DMS53 treated with DMSO at 0.1 percent for 48 hours (cell line): ENCODE data around the gene TBX18.

Experiments
- DNase-seq: peaks from one replicate; lab custom pipeline; 2025; ENCODE audit not compliant: unreplicated experiment; lab: John Stamatoyannopoulos, UW

Gene TBX18

DNA sequence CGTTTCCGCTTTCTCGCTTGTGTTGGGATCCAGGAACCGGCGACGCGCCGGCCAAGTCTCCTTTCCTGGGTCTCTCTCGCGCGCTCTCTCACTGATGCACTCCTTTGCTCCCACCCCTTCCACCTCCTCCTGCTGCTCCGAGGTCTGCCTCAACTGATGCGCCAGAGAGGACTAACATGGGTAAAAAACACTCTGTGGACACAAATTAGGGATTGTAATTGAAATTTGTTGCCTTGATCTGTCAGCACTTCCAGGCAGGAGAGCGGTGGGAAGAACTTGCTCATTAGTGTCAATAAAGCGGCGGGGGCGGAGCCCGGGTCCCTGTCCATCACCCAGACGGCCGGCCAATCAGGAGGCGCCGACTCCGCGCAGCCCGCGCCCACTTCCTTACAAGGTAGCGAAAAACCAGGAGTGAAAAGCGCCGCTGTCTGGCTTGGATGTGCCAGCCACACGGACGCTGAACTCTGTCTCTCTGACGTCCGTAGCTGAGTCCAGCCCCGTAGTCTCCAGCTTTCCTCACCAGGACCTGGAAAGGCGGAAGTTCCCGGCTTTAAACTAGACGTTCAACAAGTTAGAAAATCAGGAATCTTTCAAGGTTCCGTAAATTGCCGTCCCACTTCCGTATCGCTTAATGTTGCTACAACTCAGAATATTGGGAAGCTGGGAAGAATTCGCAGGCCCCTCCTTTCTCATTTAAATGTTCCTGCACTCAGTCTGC, at the start of gene TBX18:
TBX18 (minus strand) TSS at position 267 of the 718 bp plus-strand sequence. CDS start 417 bp downstream, outside the sequence.
- DNase-seq, result peak; percentile 91

DNA sequence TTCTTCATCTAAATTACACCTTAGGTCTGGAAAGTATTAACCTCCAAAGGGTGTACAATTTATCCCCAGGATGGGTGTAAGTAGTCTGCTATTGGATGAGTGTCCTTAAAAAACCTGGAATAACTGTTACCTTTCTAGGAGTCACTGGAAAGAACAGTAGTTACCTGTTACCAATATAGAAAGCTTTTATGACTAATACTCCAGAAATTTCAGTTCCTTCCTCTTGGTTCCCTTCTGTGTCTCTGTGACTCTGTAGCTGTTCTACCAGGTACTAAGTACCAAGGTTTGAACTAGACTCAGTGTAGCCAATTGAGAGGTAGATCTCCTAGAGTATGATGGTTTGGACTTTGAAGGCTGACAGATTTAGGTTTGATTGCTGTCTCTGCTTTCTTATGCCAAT, 47.0 kb upstream of the TBX18 start:
- DNase-seq, result no peak

DNA sequence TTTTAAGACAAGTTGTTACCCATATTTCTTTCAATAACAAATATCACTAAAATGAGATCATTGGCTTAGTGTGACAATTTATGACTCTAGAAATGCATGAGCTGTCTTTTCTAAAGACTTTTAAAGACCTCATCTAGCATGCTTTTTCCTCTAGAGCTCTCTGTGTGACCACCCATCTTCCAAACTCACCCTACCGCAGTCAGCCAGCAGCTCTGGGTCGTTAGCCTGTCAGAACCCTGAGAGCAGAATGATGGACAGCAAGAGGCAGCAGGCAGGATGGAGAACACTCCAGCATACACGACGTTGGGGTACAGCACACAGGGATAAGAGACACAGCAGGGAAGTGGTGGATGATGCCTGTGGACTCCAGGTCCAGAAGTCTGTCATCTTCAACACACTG, 45.1 kb upstream of the TBX18 start:
- no peak for DNase-seq

DNA sequence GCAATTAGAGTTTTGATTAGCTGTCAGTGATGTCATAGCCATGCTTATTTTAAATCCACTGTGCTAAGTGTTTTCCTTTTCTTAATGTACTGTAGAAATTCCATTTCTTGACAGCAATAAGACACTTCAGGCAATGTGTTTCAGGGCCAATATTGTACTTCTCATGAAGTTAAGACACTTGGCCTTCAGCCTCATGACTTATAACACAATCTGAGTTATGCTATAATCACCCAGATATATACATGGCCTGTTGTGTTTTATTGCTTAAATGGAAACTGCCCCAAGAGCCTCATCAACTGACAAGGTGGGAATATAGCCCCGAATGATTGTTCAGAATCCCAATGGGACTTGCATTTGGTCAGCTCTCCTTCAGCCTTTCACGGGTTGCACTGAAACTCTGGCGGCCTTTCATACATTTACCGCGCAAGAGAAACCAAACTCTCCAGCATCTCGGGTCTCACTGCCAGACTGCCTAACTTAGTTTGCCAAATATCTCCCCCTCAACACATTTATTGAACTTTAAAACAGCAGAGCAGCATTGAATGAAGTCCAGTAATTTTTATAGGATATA, 44.2 kb upstream of the TBX18 start:
- DNase-seq, result no peak

DNA sequence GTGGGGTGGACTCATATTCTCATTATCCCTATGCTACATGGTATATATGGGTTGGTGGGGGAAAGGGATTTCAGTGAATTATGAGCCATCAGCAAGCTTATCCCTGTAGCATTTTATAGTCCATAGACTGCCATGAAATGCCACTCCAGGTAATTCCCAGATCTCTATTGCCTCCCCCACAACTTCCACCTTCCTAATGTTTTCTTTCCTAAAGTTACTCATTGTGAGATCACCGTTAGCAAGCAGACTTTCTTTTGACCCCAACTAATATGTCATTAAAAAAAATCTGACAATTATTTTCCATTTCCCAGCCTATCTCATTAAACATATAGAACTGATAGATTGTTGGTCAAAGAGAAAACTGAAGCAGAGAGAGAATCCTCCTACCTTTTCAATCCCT, 40.7 kb upstream of the TBX18 start:
- no peak for DNase-seq

DNA sequence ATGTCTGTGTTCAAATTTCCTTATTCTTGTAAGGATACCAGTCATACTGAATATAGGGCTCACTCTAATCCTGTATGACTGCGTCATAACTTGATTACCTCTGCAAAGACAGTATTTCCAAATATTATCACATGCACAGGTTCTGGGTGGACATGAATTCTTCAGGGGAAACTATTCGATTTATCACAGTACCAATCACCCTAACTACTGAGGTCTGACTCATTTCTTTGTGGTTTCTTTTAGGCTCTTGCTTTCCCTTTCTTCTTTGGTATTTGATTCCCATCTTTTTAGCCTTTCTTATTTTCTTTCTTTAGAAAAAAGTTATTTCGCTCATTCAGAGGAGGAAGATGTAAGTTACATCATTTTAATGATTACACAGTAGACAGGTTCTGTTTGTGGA, 40.3 kb upstream of the TBX18 start:
- DNase-seq, result no peak

DNA sequence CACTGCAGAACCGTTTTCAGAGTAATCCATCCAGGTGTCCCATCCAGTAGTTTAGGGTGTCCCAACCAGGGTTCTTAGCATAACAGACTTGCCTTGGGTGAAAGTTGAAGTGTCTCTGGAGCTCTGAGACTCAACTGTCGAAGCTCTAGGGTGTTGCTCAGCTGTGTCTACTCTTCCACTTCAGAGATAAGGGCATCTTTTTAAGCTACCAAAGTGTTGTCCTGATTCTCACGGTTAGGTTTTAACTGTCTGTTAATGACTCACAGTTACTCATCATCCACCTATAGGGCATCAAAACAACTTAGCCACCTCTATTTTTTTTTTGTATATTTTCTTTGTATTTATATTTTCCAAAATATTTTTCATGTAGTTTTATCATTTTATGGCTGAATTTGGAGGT, 36.9 kb upstream of the TBX18 start:
- DNase-seq, result no peak

DNA sequence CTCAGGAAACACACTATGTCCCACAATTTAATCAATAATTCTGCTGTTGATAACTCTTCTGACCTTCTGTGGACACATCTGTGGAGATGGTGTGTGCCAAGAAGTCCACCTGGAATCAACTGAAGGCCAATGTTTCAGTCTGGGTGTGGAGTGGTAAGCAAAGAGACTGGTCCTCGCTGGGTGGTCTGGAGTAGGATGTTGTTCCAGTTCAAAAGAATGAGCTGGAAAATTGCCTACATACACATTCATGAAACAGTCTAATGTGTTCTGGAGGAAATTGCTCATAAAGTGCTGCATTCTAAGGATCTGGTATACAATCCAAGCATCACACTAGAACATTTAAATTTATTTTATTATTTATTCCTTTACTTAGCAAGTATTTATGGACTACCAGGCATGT, 33.9 kb upstream of the TBX18 start:
- no peak for DNase-seq

DNA sequence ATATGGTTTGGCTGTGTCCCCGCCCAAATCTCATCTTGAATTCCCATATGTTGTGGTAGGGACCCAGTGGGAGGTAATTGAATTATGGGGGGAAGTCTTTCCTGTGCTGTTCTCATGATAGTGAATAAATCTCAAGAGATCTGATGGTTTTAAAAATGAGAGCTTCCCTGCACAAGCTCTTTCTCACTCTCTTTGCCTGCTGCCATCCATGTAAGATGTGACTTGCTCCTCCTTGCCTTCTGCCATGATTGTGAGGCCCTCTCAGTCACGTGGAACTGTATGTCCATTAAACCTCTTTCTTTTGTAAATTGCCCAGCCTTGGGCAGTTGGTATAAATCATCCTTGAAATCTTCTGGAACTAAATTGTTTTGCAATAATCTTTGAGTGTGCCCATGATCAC, 31.9 kb upstream of the TBX18 start:
- DNase-seq, result no peak

DNA sequence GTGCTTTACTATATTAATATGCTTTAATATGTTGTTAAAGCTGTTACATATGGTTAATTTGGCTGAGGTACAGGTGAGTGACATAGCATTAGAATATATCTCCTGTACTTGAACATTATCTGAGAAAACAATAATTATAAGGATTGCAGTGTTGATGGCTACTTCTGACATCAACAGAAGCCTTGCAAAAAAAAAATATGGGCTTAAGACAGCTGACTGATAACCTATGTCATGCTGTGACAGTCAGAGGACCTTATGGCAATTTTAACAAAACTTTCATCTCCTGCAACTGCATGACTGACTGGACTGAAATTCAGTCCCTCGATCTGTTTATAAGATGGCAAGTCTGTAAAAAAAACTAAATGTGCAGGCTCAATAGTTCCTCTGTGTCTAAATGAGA, 27.5 kb upstream of the TBX18 start:
- no peak for DNase-seq

DNA sequence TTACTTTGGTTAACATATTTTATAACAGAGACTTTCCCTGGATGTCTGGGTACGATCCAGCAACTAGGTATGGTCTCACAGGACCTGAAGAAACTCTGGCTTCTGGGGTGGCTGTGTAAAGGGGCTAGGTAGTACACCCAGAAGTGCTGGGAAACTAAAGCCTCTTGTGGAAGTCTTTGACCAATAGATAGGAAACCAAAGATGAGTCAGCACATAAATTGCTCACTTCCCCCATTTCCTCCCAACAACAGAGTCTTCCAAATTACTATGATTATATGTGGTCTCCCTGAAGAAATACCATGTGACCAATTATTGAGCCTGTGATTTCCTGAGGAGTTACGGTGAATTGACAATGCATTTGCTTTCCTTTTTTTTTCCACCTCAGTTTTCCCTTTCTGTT, 26.8 kb upstream of the TBX18 start:
- DNase-seq, result no peak

DNA sequence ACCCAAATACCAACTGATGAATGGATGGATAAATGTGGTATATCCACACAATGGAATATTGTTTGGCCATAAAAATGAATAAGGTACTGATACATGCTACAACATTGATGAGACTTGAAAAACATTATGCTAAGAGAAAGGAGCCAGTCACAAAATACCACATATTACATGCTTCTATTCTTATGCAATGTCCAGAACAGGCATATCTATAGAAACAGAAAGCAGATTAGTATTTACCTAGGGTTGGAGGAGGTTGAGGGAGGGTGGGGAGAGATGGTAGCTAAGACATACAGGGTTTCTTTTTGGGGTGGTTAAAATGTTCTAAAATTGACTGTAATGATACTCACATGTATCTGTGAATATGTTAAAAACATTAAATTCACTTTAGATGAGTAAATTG, 24.8 kb upstream of the TBX18 start:
- DNase-seq, result no peak

DNA sequence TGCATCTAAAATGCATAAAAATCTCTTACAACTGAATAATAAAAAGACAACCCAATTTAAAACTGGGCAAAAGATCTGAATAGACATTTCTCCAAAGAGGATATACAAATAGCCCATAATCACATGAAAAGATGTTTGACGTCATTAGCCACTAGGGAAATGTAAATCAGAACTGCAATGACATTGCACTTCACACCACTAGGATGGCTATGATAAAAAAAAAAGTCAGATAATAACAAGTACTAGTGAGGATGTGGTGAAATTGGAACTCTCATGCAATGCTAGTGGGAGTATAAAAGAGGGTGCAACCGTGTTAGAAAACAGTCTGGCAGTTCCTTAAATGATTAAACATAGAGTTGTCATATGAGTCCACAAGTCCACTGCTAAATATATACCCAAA, 24.3 kb upstream of the TBX18 start:
- no peak for DNase-seq

DNA sequence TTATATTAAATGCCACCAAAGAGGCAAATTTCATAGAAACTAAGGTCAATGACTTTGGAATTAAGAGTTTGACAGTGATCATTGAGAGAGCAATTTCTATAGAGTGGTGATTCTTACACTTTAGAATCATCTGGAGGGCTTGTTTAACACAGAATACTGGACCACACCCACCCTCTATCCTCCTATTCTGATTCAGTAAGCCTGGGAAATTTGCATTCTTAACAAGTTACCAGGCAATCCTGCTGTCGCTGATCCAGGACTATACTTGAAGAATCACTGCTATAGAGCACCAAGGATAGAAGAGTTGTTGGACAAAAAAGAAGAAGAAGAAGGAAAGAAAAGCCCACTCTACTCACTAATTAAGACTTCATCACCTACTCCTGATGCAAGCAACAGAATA, 21.3 kb upstream of the TBX18 start:
- DNase-seq, result no peak

DNA sequence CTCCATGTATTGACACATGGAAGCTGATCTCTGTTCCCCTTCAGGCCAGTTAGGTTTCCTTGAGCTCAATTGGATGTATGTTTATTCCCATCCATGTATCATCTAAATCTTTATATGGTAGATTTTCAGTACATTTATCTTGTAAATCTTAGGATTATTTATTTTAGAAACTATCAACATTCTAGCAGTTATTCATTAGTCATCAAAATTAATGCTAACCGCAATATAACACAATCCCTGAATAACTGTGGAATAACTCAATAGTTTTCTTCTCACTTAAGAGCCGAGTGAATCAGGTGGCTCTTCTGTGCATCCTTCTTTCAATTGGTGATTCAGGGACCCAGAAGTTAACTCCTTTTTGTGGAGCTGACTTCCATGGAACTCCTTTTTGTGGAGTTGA, 15.5 kb upstream of the TBX18 start:
- DNase-seq, result no peak

DNA sequence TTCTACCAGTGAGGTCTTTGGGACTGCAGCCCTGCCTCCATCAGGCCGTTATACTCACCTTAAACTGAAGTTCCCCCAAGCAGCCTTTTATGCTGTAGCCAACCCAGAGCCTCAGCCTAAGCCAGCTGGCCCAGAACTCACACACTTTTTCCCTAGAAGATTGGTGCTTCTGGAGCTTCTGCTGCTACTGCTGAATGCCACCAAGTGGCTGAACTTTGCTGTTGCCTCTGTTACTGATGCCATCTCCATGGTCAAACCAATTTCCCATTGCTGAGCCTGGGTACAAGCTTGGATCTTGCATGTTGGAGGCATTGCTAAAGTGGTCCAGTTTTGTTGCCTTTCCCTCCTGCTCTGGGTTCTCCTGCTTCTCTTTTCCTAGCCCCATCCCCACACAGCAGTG, 15.0 kb upstream of the TBX18 start:
- DNase-seq, result no peak

DNA sequence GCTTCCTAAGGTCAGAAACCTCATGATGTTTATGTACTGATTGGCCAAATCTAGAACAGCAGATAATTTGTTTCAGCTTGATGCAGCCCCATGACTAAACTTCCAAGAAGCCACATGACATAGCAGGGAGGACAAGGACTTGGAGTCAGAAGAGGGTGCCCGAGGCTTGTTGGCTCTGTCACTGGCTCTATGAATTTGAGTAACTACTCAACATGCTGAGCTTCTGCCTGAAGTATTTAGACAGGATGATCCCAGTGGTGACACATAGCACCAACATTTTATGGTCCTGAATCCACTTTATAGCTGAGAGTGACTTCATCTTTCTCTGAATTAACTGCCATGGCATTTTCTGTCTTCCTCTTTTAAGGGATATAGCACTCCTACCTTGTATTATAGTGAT, 13.5 kb upstream of the TBX18 start:
- DNase-seq, result no peak

DNA sequence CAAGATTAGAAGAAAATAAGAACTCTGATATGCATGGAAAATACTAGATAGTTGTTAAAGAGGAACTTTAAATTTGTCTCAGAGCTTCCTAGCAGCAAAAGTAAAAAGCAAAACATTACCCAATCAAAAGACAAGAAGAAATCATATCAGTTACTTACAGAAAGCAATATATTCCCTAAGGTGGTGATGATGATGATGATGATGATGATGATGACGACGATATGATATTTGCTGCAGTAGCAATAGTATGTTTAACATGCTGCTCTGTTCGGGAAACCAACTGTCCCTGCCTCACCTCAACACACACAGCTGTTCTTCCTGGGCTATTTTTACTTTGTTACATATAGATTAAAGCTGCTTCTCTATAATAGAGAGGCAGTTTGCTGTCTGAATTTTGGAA, 12.0 kb upstream of the TBX18 start:
- no peak for DNase-seq

DNA sequence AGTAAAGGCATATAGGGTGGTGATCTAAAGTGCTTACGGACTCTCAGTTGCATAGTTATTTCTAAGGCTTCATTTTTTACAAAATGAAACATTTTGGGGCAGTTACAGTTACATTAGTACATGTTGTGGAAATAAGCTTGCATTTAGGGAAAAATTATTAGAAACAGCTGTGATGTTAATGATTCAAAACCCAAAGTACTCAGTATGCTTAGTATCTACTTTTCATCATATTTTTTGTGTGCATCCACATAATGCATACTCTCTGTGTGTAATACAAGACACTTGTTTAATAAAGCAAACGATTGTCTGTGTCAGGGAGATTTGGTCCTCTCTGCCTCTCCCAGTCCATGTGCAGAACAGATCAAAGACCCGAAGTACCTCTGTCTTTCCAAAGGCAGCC, 11.4 kb upstream of the TBX18 start:
- no peak for DNase-seq

DNA sequence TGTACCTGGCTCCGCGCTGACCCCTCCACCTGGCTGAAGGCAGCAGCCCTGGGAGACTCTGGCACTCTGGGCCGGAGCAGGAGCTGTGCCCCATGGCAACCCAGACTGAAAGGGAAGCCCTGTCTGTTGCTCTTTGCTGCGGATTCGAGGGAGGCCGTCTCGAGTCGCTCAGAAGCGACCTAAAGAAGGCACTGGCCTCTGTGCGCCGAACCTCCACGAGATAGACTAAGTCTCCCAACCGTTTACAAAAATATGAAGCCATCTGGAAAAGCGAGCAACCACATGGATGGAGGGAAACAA, 10.5 kb upstream of the TBX18 start:
- no peak for DNase-seq

DNA sequence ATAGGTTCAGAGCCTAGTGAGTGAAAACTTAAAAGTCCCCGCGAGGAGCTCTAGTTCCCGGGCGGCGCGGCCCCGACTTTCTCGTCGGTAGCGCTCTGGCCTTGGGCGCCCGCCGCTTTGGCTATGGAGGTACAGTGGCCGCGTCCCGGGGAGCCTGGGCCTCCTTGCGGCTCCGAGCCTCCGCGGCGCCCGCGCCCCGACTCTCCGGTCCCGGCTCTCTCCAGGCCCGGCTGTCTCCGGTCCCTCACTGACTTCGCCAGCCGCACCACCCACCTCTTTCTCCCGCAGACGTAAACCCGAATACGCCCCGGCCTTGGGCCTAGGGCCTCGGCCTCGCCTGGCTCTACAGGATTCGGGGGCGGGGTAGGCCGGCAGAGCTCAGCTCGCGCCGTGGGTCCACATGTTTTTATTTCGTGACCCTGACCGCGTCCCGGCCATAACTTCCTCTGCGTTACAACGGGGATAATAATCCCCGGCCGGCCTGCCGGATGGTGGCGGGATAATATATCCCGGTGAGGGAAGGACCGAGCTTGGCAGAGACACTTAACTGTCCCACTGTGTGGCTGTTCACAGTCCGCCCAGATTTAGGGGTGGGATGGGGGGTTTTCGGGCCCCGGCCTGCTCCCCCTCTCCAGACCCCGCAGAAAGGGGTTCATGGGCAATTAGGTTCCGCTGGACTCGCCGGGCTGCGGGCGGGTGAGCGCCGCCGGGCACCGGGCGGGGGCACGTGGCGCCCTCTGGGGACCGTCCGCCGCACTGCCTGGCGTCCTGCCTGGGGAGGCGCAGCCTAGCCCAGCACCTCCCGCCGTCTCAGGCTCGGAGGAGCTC, 10.0 kb upstream of the TBX18 start:
- peak; percentile 38 for DNase-seq

DNA sequence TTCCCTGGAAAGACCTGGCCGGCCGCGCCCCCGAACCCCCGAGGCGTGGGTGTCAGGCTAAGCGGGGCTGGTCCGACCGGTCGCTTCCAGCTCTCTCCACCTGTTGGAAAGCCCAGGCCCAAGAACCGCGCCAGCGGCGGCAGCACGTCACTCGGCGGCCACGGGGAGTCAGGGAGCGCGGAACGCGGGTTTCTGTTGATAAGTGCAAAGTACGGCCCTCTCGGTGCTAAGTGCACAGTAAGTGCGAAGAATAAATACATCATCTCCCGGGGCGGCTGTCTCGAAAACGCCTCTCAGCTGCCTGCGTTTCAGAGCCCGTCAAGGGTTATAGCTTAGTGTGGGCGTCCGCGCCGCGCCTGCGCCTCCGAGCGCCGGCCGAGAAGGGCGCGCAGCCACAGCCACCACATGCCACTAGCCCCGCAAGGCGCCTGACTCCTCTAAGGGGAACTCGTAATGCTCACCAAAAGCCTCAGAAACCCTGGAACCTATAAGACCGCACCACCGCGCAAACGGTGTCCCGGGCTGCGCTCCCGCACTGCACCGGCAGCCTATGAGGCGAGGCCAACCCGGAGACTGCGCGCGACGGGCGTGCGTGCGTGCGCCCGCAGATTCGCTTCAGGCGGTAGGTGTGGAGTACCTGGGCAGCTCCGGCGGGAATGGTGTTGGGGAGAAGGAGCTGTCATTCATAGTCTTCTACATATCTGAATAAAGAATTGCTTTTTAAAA, 9.2 kb upstream of the TBX18 start:
- DNase-seq, result peak; percentile 55
